HG03066 (cell line): ENCODE results near the gene TMEM145.

Experiments
- ATAC-seq: cut with Tn5 transposase; IDR thresholded peaks from one replicate; pipeline ENCODE4 v1.9.1; 2021; ENCODE audit warnings: low read depth; ENCODE audit not compliant: unreplicated experiment

TMEM145 gene

GRCh38 chr19:42277821-42278451 lies 35.2 kb upstream of the TMEM145 start:
- ATAC-seq = no peak

- ATAC-seq = no peak
These were observed 34.5 kb upstream of the TMEM145 start for GRCh38 chr19:42278452-42279154.

DNA sequence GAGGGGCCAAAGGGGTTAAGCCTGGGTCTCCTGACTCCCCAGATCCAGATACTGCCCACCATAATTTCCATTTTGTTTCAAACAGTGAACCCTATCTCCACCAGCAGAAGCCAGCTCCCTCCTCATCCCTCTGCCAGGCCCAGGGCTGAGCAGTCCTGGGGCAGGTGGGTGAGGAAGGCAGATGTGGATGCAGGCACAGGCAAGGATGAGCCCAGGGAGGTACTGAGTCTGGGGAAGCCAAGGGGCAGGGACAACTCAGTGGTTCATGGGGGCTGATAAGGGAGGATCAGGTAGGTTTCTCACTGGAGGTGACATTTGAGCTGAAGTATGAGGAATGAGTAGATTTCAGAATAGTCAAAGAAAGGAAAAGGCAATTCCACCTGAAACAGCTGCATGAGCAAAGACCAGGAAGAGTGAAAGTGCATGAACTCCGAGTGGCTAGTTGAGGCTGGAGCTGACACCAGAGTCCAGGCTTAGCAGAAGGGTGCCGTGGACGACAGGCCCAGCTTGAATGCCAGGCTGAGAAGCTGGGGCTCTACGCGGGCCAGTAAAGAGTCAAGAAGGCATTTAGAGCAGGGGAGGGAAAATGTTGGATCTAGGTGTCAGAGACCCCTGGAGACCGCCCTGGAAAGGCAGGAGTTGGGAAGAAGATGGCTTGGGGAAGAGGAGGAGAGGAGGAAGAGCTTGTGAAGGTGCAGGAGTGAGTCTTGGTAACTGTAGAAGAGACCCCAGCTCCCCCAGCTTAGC lies 33.8 kb upstream of the TMEM145 start:
- ATAC-seq = no peak

- ATAC-seq = peak; percentile 32
These were observed 33.0 kb upstream of the TMEM145 start for GRCh38 chr19:42279902-42280814.

DNA sequence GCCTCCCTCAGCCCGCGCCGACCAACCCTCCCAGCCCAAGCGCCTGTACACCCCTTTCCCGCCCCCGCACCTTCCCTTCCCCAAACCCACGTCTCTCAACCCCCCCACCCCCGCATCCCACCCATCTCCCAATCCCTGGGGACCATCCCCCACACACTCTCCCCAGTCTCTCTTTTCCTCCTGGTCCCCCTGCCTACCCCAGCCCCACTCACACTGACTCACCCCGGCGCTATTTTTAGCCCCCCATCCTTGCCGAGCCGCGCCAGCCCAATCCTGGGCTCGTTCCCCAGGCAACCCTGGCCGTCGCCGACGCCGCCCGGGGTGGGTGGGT lies 32.3 kb upstream of the TMEM145 start:
- ATAC-seq = no peak

GRCh38 chr19:42281146-42281826 lies 31.8 kb upstream of the TMEM145 start:
- no peak for ATAC-seq

- no peak for ATAC-seq
These were observed 31.0 kb upstream of the TMEM145 start for GRCh38 chr19:42281827-42282762.

DNA sequence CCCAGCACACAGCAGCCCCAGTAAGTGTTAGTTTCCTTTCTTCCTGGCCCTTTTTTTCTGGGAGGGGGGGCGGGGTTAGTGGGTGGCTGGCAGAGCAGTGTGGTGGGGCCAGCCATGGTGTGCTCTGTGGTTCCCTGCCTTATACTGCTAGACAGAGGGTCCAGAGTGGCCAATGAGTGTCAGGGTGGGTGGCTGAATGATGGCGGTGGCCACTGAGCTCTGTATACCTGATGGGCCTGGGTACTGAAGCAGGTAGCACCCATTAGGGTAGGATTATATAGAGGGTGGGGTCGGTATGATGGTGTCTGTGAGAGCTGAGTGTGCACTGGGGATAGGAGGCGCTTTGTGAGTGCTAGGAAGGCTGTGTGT lies 30.3 kb upstream of the TMEM145 start:
- ATAC-seq = no peak

- ATAC-seq = peak; percentile 37
These were observed 29.7 kb upstream of the TMEM145 start for GRCh38 chr19:42283188-42284065.

DNA sequence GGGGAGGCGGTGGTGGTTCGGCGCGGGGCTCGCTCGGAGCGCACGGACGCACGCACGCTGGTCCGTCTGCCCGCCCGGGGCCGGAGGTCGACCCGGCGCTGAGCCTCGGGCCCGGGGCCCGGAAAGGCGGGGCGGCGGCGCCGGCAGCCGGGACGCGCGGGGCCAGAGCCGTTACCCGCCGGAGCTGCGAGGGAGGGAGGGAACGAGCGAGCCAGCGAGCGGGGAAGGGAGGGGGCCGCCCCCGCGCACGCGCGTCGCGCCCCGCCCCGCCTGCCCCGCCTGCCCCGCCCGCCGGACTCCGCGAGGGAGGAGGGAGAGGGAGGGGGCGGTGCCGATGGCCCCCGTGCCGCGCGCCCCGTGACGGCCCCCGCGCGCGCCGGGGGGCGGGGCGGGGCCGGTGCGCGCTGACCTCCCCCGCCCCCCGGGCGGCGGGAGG lies 29.0 kb upstream of the TMEM145 start:
- peak; percentile 23 for ATAC-seq

DNA sequence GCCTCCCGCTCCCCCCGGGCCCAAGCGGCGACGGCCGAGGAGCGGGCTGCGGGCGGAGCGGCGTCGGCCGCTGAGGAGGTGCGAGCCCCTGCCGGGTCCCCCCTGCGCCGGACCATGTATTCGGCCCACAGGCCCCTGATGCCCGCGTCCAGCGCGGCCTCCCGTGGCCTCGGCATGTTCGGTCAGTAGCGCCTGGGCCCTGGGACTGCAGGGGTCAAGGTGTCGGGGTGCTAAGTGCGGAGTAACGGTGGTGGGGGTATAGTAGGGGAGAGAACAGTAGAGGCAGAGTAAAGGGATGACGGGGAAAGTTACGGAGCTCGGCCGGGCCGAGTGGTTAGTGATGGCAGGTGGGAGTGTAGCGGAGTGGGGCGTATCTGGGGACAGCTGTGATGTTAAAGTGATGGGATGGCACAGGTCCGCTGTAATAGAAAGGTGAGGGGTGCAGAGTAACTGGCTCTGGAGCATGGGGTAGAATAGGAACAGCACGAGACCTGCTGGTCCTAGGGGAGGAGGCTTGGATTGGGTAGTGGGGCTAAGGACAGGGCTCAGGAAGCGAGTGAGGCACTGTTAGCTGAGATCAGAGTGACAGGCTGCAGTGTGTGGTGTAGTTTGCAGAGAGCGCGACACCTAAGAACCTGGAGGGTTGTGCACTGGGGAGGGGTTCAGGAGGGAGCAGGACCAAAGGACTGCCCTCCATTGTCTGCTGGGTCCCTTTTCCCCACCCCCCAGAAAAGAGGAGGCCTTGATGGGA lies 28.3 kb upstream of the TMEM145 start:
- ATAC-seq = no peak

DNA sequence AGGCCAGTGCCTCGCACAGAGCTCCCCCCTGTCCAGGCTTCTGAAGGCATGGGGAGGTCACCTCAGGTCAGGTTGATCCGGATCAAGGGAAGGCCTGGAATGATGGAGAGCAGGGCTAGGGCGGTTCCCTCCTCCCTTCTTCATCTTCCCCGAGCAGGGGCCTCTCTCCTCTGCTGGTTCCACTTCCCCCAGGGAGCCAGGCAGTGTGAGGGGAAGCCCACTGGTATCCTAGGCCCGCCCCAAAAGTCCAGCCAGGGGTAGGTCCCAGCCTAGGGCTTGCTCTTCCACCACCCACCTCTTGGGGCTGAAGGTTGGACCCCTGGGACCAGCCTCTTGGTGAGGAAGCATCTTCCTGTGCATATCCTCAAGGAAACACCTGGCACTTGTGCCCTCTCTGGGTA lies 27.6 kb upstream of the TMEM145 start:
- ATAC-seq = no peak

DNA sequence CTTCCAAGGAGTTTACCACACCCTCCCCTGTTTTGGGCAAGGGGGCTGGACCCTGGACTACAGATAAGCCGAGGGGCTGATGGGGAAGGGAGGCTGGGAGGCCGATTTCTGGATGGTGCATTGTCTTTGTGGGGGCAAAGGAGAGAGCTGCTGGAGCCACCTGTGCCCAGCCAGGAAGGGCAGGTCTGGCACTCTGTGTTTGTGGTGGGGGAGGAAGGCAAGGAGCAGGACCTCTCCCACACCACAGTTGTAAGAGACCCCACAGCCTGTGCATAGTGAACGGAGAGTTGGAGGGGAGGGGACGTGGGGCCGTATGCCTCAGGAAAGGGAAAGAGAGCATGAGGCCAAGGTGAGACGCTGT lies 27.1 kb upstream of the TMEM145 start:
- ATAC-seq = no peak

- no peak for ATAC-seq
These were observed 26.6 kb upstream of the TMEM145 start for GRCh38 chr19:42286349-42287016.

- ATAC-seq = no peak
These were observed 25.9 kb upstream of the TMEM145 start for GRCh38 chr19:42287017-42287826.

DNA sequence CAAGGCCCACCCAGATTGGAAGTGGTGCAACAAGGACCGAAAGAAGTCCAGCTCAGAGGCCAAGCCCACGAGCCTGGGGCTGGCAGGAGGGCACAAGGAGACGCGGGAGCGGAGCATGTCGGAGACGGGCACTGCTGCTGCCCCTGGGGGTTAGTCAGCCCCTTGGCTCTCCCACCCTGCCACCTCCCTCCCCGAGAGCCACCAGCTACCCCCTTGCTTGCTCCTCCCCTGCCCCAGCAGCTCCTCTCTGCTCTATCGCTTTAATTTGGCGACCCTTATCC lies 25.3 kb upstream of the TMEM145 start:
- ATAC-seq = no peak

GRCh38 chr19:42288387-42288786 lies 24.7 kb upstream of the TMEM145 start:
- ATAC-seq = no peak
